PC-9 (cell line): ENCODE data around the gene PLK2. TPM values are rescaled to one million over a fixed set of nuclear protein-coding genes. Genes with fewer than 3 reads are reported as not detected.

Source experiments
- BruUV-seq: library from RNA; stranded (reverse); fragments of 400-500 nt; replicated peaks from 2 replicates; lab custom pipeline; 2021; lab: Mats Ljungman, UMichigan
- CTCF ChIA-PET: fragments of 300-600 bp; sonication (Branson Sonifier 250); formaldehyde crosslinking; loops from one replicate; lab custom pipeline; 2022; ENCODE audit warnings: antibody characterized with exemption; lab: Charles Lee
- POLR2A ChIA-PET: fragments of 300-600 bp; sonication (Branson Sonifier 250); formaldehyde crosslinking; loops from one replicate; lab custom pipeline; 2022; ENCODE audit warnings: antibody characterized with exemption; ENCODE audit not compliant: unreplicated experiment; lab: Charles Lee
- DNase-seq, 2 experiments: peaks; one replicate each; pipeline versions ENCODE4 v3.0.0 to v3.0.0-alpha.2; 2015 to 2022; ENCODE audit warnings: mixed read lengths in 1 of 2
- H2AFZ ChIP-seq: fragments of 200-600 bp; sonication (generic); 2 replicates; pipeline ENCODE4 v1.8.1; 2017; ENCODE audit warnings: antibody characterized with exemption
- H3F3A ChIP-seq: fragments of 200-600 bp; sonication (generic); 2 replicates; pipeline ENCODE4 v1.8.1; 2017; ENCODE audit warnings: antibody characterized with exemption, mild to moderate bottlenecking, low read depth; ENCODE audit not compliant: insufficient read depth
- H3K27ac ChIP-seq: fragments of 200-600 bp; sonication (generic); 2 replicates; pipeline ENCODE4 v1.6.1; 2016; ENCODE audit warnings: mixed run types
- H3K27me3 ChIP-seq: fragments of 200-600 bp; sonication (generic); 2 replicates; pipeline ENCODE4 v1.6.1; 2016; ENCODE audit warnings: low read depth, mixed run types; ENCODE audit not compliant: insufficient read depth
- H3K36me3 ChIP-seq: fragments of 200-600 bp; sonication (generic); 2 replicates; pipeline ENCODE4 v1.6.1; 2016; ENCODE audit warnings: low read depth, mixed run types
- H3K4me1 ChIP-seq: fragments of 200-600 bp; sonication (generic); replicated peaks from 2 replicates; pipeline ENCODE4 v1.6.1; 2016; ENCODE audit warnings: mixed run types; ENCODE audit not compliant: insufficient read depth
- H3K4me2 ChIP-seq: fragments of 200-600 bp; sonication (generic); 2 replicates; pipeline ENCODE4 v1.6.1; 2017; ENCODE audit warnings: mixed run types
- H3K4me3 ChIP-seq: fragments of 200-600 bp; sonication (generic); 2 replicates; pipeline ENCODE4 v1.6.1; 2016; ENCODE audit warnings: mixed run types
- H3K79me2 ChIP-seq: fragments of 200-600 bp; sonication (generic); 2 replicates; pipeline ENCODE4 v1.6.1; 2017; ENCODE audit warnings: low read depth, mixed run types
- H3K9me2 ChIP-seq: fragments of 200-600 bp; sonication (generic); 2 replicates; pipeline ENCODE4 v1.8.1; 2017; ENCODE audit warnings: mild to moderate bottlenecking; ENCODE audit not compliant: insufficient read depth
- H3K9me3 ChIP-seq: fragments of 200-600 bp; sonication (generic); 2 replicates; pipeline ENCODE4 v1.8.1; 2016; ENCODE audit warnings: low read depth; ENCODE audit not compliant: insufficient read depth
- H4K20me1 ChIP-seq: fragments of 200-600 bp; sonication (generic); 2 replicates; pipeline ENCODE4 v1.8.1; 2017; ENCODE audit not compliant: insufficient read depth
- CTCF ChIP-seq: fragments of 200-600 bp; sonication (generic); conservative IDR thresholded peaks from 2 replicates; pipeline ENCODE4 v1.6.1; 2017; ENCODE audit warnings: mixed run types, antibody characterized with exemption, mild to moderate bottlenecking, moderate library complexity
- EZH2 ChIP-seq: fragments of 200-600 bp; sonication (generic); IDR thresholded peaks from 2 replicates; pipeline ENCODE4 v1.8.0; 2017; ENCODE audit warnings: antibody characterized with exemption, low read depth
- intact Hi-C: fragments of 100-400 bp; cut with micrococcal nuclease; formaldehyde crosslinking; loops from one replicate; pipeline ENCODE4 v1.10.0; 2022; ENCODE audit not compliant: unreplicated experiment
- total RNA-seq: library from RNA; stranded (reverse); gene quantifications from 2 replicates; pipeline ENCODE4 v1.2.3, GENCODE V29; 2021

The PLK2 gene
- total RNA-seq, 1 experiment from 2014 or later: 508 TPM

GRCh38 chr5:58459146-58460001 is 512 bp downstream of the PLK2 start:
- intact Hi-C loops: loop anchor here (1.0 to 5.0 kb wide), 11 partner anchors 200 to 1097 kb away; no protein-coding TSS in a partner anchor
- H3K4me3 ChIP-seq: peak overlapping the region; percentile 90
- H3K9me2 ChIP-seq: no peaks in the 10 kb centered on the region
- H3F3A ChIP-seq: peaks cover 54% of the 10 kb centered on the region
- peaks cover 48% of the 10 kb centered on the region for H3K36me3 ChIP-seq
- TSS peak; percentile 35 for BruUV-seq
- H3K4me2 ChIP-seq: peak overlapping the region; percentile 92
- no peak overlapping the region for H2AFZ ChIP-seq
- TF ChIP-seq EZH2 (no peak), CTCF (no peak)
- DNase-seq: peak in 1 of 2 experiments; percentile 34
- H3K9me3 ChIP-seq: no peaks in the 10 kb centered on the region
- H4K20me1 ChIP-seq: peaks cover 46% of the 10 kb centered on the region
- ChIA-PET POLR2A (interaction anchor here (0.6 to 1.6 kb wide), 12 partner anchors 200 to 1132 kb away, joined by 3 to 17 read pairs (median 8); no protein-coding TSS in a partner anchor), CTCF (interaction anchor here (0.7 kb wide), 3 partner anchors 271 to 1423 kb away, joined by 3 to 5 read pairs (median 3); no protein-coding TSS in a partner anchor)
- peaks cover 28% of the 10 kb centered on the region for H3K4me1 ChIP-seq
- H3K79me2 ChIP-seq: peaks cover 55% of the 10 kb centered on the region
- peak overlapping the region; percentile 96 for H3K27ac ChIP-seq
- no peaks in the 10 kb centered on the region for H3K27me3 ChIP-seq

- Histone ChIP-seq H3K4me1 (peaks cover 35% of the 10 kb centered on the region), H3K4me3 (peak overlapping the region; percentile 90), H3K79me2 (peaks cover 61% of the 10 kb centered on the region), H3K27ac (peak overlapping the region; percentile 96), H3K27me3 (no peaks in the 10 kb centered on the region), H3K36me3 (peaks cover 55% of the 10 kb centered on the region), H3K9me2 (no peaks in the 10 kb centered on the region), H2AFZ (no peak overlapping the region), H3K4me2 (peak overlapping the region; percentile 92), H4K20me1 (peaks cover 51% of the 10 kb centered on the region), H3K9me3 (no peaks in the 10 kb centered on the region), H3F3A (peaks cover 60% of the 10 kb centered on the region)
- DNase-seq: peak in 1 of 2 experiments; percentile 84
- no TSS peak for BruUV-seq
- intact Hi-C loops: no loop called here
- POLR2A ChIA-PET: interaction anchor here (0.6 to 1.6 kb wide), 9 partner anchors 199 to 1131 kb away, joined by 4 to 17 read pairs (median 8); no protein-coding TSS in a partner anchor
- CTCF ChIA-PET: interaction anchor here (0.5 kb wide), 1 partner anchor 273 kb away, joined by 3 read pairs; no protein-coding TSS in a partner anchor
- no peak for TF ChIP-seq EZH2
- TF ChIP-seq CTCF: no peak
Measured at GRCh38 chr5:58458743-58459145, 1.1 kb downstream of the PLK2 start.

- Histone ChIP-seq H3K9me3 (no peaks in the 10 kb centered on the region), H3K4me2 (peak overlapping the region; percentile 92), H3K4me3 (peak overlapping the region; percentile 90), H4K20me1 (peaks cover 51% of the 10 kb centered on the region), H3F3A (peaks cover 65% of the 10 kb centered on the region), H3K4me1 (peaks cover 40% of the 10 kb centered on the region), H3K36me3 (peaks cover 60% of the 10 kb centered on the region), H3K27me3 (no peaks in the 10 kb centered on the region), H3K27ac (peak overlapping the region; percentile 96), H3K9me2 (no peaks in the 10 kb centered on the region), H3K79me2 (peaks cover 66% of the 10 kb centered on the region), H2AFZ (no peak overlapping the region)
- no peak for DNase-seq
- ChIA-PET CTCF (interaction anchor here (0.5 kb wide), 1 partner anchor 272 kb away, joined by 3 read pairs; no protein-coding TSS in a partner anchor), POLR2A (interaction anchor here (0.7 to 1.6 kb wide), 7 partner anchors 199 to 1131 kb away, joined by 4 to 17 read pairs (median 9); no protein-coding TSS in a partner anchor)
- TF ChIP-seq EZH2: no peak
- TF ChIP-seq CTCF: no peak
- intact Hi-C loops: no loop called here
- BruUV-seq: no TSS peak
Measured at GRCh38 chr5:58458141-58458742, 1.6 kb downstream of the PLK2 start.
